Stimulated activated CD4-positive, alpha-beta T cell treated with anti-CD3 and anti-CD28 coated beads, Interleukin-4, amount 100 ng/mL, for 4 hours (primary cell): Measurements from ENCODE around the gene GPATCH2L.

Source experiments
- DNase-seq, 2 experiments: peaks; one replicate each; pipeline ENCODE4 v3.0.0-alpha.2; 2020

Gene GPATCH2L

DNA sequence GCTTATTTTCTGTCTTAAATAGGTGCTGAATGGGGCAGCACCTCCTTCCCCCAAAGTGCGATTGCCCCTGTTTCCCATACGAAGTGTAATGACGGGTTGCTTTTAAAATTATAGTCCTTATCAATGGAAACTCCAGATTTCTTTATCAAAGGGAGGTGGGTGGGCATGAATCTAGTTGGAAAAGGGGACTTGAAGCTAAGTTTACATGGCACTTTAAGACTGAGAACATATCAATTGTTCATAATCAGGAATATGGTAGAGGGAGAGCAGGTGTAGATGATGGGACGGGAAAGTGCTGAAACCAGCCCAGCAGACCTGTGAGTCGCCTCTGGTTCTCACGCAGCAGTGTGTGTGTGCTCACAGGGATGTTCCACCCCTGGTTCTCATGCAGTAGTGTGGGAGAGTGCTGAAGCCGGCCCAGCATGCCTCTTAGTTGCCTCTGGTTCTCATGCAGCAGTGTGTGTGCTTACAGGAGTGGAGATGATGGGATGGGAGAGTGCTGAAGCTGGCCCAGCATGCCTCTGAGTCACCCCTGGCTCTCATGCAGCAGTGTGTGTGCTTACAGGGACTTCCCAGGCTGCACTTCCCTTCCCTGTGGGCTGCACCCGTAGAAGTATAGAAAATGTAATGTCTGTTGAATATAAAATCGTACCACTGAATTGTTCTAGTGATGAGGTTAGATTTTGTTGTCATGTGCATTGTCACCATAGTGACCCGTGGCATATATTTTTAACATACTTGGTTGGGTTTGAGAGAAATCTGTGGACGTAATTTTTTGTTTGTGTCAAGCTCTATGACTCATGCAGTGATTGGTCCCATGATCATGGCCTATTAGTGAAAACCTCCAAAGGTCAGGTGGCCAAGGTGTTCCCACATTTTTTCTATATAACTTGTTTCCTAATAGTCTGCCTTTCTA lies 51.6 kb downstream of the GPATCH2L start:
- DNase-seq: no peak

DNA sequence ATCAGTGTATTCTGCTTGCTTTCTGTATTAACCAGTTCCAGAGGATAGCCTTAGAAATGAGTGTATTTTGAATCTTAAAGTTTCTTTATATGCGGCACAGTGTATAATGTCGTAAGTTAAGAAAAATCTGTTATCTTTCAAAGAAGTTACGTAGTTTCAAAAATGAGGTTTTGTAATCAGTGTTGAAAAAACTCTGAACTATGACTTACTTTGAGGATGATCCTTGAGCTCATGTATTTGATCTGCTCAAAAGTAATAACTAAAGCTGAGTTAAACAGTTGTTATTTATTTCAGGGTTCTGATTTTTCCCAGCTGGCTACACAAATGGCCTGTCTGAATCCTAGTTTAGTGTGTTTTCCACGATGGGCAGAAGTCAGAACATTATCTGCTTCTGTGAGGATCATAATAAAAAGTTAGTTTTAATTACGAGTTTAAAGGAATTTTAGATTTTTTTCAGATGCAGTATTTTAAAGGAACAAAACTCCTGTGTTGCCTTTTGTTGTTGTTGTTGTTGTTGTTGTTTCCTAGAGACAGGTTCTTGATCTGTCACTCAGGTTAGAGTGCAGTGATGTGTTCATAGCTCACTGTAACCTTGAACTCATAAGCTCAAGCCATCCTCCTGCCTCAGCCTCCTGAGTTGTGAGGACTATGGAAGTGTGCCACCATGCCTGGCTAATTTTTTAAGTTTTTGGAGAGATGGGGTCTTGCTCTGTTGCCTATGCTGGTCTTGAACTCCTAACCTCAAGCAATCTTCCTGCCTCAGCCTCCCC lies 52.9 kb downstream of the GPATCH2L start:
- DNase-seq: no peak

DNA sequence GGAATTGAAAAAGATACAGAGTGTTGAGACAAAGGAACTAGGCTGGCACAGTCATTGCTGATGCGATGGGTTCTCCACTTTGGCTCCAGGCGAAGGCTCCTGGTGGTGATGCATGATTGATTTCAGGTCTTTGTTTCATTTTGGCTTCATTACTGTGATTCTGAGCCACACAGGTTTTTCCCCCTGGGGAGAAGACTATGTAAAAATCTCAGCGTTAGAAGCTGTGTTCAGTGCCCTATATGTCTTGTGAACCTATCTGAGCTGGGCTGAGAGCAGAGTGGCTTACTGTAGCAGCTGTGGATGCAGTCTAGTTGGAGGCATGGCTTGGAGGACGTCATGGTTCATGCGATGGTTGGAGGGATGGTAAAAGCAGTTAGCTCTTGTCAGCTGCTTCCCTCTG lies 54.0 kb downstream of the GPATCH2L start:
- DNase-seq: no peak

DNA sequence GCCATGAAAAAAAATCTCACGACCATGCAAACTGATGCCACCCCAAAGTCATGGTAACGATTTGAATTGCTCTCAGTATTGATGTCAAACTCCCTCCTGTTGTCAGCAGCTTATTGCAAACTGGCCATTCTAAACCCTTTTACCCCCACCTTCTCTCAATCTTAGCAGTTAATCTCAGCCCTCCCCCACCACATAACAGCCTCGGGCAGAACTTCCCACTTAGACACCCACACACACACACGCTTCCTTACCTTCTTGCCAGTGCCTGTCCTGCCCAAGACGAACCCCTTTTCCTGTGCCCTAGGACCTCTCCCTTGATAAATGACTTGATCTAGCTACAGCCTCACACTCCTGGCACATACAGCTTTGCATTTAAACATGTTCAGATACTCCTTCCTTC lies 56.6 kb downstream of the GPATCH2L start:
- DNase-seq: no peak

DNA sequence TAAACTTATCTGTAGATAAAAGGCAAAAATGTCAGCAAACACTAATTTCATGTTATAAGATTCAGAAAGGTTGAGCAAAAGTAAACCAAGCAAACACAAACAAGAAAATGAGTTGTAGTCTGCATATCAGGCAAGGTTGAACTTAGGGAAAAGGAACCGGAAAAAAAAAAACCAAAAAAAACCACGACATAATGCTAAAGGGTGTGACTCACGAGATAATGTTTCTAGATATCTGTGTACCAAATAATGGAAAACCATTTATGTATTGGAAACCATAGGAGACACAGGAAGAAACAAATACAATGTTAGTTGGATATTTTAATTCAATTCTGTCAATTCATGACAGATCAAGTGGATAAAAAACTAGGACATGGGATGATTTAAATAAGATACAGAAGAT lies 60.5 kb downstream of the GPATCH2L start:
- no peak for DNase-seq

DNA sequence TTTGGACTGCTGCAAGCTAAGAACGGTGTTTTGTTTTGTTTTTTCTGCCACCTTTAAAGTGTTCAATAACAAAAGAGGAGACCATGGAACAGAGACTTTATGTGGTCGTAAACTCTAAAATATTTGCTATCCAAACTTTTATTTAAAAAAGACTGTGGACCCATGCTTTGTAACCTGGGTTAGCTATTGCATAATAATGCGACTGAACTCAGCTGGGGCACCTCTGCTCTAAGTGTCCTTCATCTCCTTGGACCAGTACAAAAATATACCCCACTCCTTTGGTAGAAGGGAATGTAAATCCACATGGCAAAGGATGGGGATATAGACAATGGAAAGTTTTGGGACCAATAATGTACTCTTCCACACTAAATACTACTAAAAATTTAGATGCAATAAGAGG lies 65.5 kb downstream of the GPATCH2L start:
- no peak for DNase-seq

DNA sequence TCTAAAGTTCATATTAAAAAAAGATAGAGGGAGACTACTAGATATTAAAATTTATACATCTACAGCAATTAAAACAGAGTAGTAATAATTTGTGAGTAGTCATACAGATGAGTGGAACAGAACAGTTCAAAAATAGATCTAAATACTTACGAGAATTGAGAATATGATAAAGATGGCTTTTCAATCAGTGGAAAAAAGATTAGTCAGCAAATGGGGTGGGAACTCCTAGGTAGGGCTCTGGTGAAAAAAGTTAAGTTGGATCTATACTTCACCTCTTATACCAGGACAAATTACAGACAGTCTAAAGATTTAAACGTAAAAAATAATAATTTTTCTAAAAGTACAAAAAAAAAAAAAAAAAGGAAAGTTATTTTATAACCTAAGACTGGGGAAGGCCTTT lies 66.9 kb downstream of the GPATCH2L start:
- no peak for DNase-seq

DNA sequence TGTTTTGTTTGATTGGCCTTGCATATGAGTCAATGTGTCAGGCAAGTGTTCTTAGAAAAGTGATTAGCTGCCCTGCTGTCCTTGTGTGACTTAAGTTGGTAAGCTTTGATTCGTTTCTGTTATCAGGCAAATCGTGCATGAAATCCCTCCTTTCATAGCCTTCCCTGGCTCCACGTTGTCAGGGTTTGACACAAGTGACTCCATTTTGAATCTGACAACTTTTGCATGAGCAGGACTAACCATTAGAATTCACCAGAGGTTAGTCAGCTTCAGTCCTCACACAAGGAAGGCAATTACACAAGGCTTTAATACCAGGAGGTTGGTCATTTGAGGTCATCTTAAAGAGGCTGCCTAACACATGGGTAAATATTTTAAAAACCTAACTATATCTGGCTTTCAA lies 68.2 kb downstream of the GPATCH2L start:
- no peak for DNase-seq

DNA sequence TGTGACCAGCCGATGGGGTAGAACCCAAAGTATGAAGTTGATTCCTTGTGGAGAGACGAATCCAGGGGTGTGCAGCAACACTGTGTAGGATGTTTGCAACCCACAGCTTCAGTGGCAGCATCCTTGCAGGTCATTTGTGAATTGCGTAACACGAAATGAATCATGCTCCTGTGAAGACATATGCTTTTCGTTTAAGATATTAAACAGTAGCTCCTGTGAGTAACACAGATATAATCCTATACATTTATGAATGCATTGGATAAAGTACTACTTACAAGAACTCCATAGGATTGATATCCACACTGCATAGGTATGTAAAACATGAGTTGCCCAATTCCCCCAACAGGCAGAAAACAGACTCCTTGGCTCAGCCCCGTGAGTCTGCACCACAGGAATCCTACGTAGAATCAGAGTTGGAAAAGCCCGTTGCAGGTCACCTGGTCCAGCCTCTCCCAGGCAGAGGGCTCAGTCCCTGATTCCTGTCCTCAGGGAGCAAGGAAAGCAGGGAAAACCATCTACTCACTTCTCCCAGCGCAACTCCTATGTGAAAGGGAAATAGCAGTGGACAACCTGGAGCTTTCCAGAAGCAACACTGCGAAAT lies 75.8 kb downstream of the GPATCH2L start:
- no peak for DNase-seq

DNA sequence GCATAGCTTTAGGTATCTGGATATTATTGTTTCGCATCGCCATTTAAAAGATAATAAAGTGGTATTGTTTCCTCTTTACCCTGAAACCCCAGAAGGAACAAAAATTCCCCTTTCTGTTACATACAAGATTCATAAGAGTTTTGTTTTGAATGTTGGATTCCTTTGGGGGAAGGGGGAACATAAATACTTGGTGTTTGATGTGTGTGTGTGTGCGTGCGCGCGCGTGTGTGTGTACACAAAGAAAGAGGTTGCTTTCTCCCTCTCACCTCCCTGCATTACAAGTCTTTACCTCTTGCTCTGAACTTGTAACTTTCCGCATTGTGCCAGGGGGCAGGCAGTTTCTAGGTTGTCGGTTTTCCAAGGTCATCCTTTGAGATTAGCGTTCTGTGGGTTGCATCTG lies 76.4 kb downstream of the GPATCH2L start:
- no peak for DNase-seq

DNA sequence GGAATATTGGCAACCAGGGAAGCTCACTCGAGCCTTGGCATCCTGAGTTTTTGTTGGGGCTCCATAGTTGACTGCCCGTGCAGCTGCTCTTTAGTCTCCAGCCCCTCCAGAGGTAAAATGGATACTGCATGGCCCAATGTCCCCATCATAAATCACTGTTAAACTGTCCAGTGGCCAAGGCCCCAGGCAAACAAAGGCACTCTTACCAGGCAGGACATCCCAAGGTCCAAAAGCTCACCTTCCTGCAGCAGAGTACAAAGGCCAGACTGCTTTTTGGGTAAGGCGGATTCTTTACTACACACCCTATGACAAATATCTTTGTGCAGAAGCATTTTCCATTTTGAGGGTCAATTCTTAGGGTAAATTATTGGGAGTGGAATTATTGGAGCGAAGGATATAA lies 81.1 kb downstream of the GPATCH2L start:
- DNase-seq: no peak

DNA sequence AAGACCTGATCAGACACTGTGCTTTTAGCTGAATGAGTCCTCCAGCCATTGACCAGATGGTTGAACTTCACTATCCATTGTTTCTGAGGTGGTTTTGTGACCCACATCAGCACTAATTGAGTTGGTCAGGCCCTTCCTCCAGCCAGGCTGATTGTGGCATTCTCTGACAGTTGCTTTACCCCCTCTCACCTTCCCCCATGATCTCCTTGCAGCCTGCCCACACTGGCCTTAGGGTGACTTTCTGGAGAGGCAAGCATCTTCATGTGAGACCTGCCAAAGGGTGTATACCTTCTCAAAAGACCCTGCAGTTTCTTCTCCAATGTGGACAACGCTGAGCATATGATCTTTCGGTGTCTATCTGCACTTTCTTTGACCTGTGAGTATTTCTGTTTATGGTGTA lies 83.9 kb downstream of the GPATCH2L start:
- no peak for DNase-seq

DNA sequence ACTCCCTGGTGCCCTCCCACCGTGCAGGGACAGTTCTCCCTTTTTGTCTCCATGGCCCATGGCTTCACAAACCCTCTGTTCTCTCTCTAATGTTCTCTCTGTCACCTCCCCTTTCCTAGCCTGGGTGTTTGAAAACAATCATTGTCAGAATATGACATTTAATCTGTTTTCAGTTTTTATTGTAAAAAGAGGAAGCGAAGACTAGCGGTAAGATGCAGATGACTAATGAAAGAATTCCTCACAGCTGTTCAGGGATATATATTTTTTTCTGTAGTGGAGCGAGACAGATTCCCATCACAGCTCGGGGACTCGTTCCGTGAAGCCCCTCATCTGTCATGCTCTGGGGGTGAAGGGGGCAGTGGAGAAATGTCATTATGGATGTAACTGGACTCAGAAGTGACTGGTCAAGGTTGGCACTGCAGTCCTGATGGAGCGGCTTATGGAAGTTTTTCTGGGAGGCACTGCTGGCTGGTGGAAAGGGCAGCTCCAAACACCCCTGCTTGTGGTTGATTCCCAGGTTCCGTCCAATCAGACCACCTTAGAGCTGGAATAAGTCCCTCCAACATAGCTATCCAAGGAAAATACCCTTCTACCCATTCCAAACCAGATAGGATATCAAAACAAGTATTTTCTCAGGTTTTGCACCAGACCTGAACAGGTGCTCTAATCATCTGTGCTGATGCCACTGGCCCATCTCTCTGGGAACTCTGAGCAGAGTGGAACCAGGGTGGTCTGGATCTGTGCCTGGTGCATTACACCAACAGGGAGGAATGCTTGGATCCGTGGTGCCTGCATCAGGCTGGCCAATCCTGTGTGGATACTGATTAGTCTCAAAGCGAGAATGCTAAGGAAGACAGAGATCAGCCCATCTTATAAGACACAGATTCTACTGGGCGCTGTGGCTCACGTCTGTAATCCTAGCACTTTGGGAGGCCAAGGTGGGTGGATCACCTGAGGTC lies 84.7 kb downstream of the GPATCH2L start:
- no peak for DNase-seq

DNA sequence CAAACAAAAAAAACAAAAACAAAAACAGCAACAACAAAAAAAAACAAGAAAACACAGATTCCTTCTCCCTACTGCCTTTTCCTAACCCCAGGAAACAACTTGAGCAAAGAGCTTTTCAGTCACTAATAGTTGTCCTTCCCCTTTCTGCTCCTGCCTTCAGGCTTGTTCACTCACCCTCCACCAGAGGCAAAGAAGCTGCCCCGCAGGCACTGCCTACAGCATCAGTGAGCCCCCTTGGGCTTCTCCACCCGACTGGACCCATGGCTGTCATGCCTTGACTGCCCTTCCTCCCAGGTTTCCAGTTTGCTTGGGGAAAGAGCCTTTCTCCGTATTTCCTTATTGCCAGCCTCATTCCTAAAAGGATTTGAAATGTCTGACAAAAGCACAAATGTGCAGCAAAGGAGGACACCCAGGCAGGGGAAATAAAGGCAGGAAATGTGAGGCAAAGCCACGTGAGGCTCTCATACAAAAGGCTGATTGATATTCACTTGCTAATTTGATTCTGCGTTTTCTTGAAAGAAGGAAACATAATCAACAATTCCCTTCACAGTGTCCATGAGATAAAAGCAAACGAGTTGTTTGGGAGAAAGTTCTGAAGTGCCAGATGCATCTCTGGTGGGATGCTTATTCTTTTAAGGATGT lies 85.7 kb downstream of the GPATCH2L start:
- no peak for DNase-seq

DNA sequence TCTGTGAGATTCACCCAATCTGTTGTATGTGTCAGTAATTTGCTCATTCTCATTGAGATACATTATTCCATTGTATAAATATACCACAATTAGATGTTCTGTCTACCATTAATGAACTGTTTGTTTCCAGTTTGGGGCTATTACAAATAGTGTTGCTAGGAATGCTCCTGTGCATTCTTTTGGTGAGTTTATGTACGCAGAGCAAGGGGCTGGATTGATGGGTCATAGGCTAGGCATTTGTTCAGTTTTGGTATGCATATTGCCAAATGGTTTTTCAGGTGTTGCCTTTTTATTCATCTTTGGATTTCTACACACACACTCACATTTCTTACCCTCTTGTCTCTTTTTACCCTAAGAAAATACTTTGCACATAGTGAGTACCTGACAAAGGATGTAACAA lies 93.4 kb downstream of the GPATCH2L start:
- no peak for DNase-seq

DNA sequence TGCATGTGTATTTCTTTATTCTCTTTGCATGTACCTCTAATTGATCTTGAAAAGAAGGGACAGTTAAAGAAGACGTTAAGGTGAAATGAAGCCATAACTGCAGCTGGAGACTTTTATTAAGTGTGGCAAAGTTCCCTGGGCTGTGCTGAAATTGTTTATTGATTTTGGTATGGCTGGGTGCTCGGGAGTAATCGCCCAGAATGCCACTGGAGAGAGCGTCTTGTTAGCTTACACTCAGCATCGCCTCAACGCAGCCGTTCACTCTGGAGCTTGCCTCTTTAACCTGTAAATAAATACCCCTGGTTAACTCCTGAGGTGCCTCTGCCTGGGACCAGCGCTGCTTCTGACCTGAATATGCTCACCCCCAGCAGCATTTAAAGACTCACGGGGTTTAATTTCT lies 98.6 kb downstream of the GPATCH2L start:
- DNase-seq: no peak

DNA sequence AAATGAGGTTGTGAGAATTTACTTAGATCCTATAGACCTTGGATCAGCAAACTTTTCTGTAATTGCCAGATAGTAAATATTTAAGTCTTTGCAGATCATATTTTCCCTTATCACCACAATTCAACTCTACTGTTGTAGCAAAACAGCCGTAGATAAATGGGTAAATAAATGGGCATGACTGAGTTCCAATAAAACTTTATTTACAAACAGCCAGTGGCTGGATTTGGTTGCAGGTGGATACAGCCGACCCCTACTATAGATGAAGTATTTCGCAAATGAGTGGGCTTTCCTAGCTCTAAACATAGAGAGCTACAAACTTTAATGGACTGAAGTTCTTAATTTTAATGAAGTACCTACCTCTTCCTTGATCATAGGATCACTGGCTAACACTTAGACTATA lies 100.7 kb downstream of the GPATCH2L start:
- DNase-seq: no peak

DNA sequence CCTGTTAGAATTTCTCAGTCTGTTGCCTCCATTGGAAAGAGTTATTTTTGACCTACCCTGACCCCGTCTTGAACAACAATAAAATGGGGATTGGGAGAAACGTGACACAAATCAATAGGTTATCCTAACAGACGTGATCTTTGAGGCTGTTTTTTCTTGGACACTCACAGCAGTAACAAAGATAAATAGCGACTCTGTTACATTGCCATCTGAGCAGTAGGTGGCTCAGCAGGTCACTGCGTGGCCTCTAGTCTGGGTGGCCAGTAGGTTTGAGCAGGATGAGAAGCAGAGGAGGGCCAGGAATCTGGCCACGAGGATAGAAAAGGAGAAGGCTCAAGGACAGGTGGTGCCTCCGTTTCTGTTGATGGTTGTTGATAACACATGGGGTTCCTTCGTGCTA lies 101.4 kb downstream of the GPATCH2L start:
- DNase-seq: no peak

DNA sequence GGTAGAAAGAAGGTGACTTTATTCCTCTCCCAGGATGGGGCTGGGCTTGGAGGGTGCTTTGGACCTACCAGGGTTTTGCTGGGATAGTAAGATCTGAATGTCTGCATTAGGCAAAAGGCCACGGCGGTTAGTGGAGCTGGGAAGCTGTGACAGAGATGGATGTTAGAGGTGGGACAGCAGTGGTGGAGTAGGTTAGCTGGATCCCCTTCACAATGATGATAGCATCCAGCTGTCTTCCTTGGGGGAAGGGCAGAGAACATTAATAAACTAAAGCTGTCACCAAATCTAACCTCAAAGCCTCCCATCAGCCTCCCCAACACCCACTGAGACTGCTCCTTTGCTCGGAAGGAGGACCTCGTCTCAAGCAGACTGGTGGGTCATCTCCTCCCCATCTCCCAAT lies 104.8 kb downstream of the GPATCH2L start:
- no peak for DNase-seq

DNA sequence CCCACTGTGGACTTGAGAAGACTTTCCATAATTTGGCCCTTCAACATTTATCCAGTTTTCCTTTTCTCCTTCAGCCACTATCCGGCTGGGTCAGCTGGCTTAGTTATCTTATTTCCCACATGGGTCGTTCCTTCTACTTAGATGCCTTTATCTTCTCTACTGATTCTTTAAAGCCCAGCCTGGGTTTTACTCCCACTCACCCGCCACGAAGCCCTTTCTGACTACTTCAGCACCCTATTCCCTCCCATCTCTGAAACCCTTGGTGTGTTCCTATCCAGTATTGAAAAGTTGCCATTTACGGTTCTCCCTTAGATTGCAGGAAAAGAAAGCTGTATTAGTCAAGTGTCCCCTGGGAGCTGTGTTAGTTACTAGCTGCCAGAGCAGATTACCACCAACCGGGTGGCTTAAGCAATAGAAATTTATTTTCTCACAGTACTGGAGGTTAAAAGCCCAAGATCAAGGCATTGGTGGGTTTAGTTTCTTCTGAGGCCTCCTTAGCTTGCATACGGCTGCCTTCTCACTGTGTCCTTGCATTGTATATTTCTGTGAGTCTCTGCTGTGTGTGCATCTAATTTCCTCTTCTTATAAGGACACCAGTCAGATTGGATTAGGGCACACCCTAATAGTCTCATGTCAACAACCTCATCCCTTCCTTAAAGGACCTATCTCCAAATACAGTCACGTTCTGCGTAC lies 105.5 kb downstream of the GPATCH2L start:
- DNase-seq: no peak

DNA sequence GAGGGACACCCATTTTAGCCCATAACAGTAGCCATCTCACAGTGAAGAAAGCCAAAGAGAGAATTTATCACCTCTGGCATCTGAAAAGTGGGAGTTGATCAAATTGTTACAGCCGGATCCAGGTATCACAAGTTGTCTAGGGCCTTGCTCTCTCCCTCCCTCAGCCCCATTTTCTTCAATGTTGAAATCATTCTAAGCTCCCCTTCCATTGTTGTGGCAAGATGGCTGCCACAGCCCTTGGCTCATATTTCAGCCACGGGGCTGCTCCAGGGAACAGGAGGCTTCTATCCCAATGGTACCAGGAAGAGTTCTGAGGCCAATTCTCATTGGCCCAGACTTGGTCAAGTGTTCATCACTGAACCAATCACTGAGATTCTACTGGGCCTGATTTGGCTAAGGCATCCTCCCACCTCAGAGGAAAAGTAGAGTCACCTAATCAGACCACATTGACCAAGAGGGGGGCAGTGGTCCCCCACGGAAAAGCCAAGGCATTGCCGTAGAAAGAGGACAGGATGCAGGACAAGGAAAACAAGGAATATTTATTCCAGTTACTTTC lies 106.2 kb downstream of the GPATCH2L start:
- no peak for DNase-seq
